Mesenchymal stem cell (in vitro differentiated cells and primary cell): ENCODE data around the gene MYO9B.
A peak's percentile ranks its signal among the peaks of the same experiment; 100 is the strongest.

Source experiments
- DNase-seq: peaks from one replicate; pipeline ENCODE4 v3.0.0-alpha.2; 2013
- H2AFZ ChIP-seq: one replicate; pipeline ENCODE4 v1.6.1; 2013; ENCODE audit warnings: low read depth, mild to moderate bottlenecking, control low read depth, inconsistent platforms, low read length, moderate library complexity
- H2AK5ac ChIP-seq: 2 replicates; pipeline ENCODE4 v1.6.1; 2013; ENCODE audit warnings: low read length, moderate library complexity, mild to moderate bottlenecking, inconsistent platforms; ENCODE audit not compliant: severe bottlenecking
- H2BK120ac ChIP-seq: one replicate; pipeline ENCODE4 v1.6.1; 2013; ENCODE audit warnings: low read depth, mild to moderate bottlenecking, inconsistent platforms, low read length, moderate library complexity
- H2BK12ac ChIP-seq, 2 experiments: one replicate each; pipeline ENCODE4 v1.6.1; 2013; ENCODE audit warnings: inconsistent platforms in 2 of 2, low read length in 2 of 2, mild to moderate bottlenecking in 2 of 2, moderate library complexity in 2 of 2, control low read depth in 1 of 2
- H2BK15ac ChIP-seq: one replicate; pipeline ENCODE4 v1.6.1; 2013; ENCODE audit warnings: mild to moderate bottlenecking, low read depth, inconsistent platforms; ENCODE audit not compliant: poor library complexity, severe bottlenecking
- H2BK5ac ChIP-seq: 2 replicates; pipeline ENCODE4 v1.6.1; 2013; ENCODE audit warnings: low read depth, mild to moderate bottlenecking, low read length, control low read depth, inconsistent platforms; ENCODE audit not compliant: poor library complexity, severe bottlenecking
- H3K14ac ChIP-seq, 2 experiments: one replicate each; pipeline ENCODE4 v1.6.1; 2013; ENCODE audit warnings: inconsistent platforms in 2 of 2, low read length in 2 of 2, control low read depth in 1 of 2, mild to moderate bottlenecking in 1 of 2, moderate library complexity in 1 of 2
- H3K18ac ChIP-seq, 2 experiments: one replicate each; pipeline ENCODE4 v1.6.1; 2013; ENCODE audit warnings: inconsistent platforms in 2 of 2, low read length in 2 of 2, control low read depth in 1 of 2, low read depth in 1 of 2, mild to moderate bottlenecking in 1 of 2
- H3K23ac ChIP-seq, 2 experiments: one replicate each; pipeline ENCODE4 v1.6.1; 2013; ENCODE audit warnings: inconsistent platforms in 2 of 2, low read length in 2 of 2, mild to moderate bottlenecking in 2 of 2, moderate library complexity in 2 of 2, control low read depth in 1 of 2
- H3K27ac ChIP-seq: 2 replicates; pipeline ENCODE4 v1.5.1; 2013; ENCODE audit warnings: mild to moderate bottlenecking, moderate library complexity, low read length, control low read depth, inconsistent platforms; ENCODE audit not compliant: poor library complexity, severe bottlenecking
- H3K27me3 ChIP-seq, 2 experiments: 2 replicates each; pipeline versions ENCODE4 v1.6.1 to v1.7.0; 2013; ENCODE audit warnings: low read length in 2 of 2, mild to moderate bottlenecking in 2 of 2, moderate library complexity in 2 of 2, control low read depth in 1 of 2, inconsistent platforms in 1 of 2; ENCODE audit not compliant: control insufficient read depth in 1 of 2, insufficient read depth in 1 of 2
- H3K36me3 ChIP-seq, 2 experiments: 2 replicates each; pipeline versions ENCODE4 v1.6.1 to v1.7.0; 2013; ENCODE audit warnings: low read length in 2 of 2, control low read depth in 1 of 2, inconsistent platforms in 1 of 2, low read depth in 1 of 2, mild to moderate bottlenecking in 1 of 2; ENCODE audit not compliant: insufficient read depth in 2 of 2, control insufficient read depth in 1 of 2
- H3K4ac ChIP-seq, 2 experiments: one replicate each; pipeline ENCODE4 v1.6.1; 2013; ENCODE audit warnings: inconsistent platforms in 2 of 2, low read length in 2 of 2, mild to moderate bottlenecking in 2 of 2, moderate library complexity in 2 of 2, control low read depth in 1 of 2, low read depth in 1 of 2
- H3K4me1 ChIP-seq: 2 replicates; pipeline ENCODE4 v1.6.1; 2013; ENCODE audit warnings: low read depth, low read length, control low read depth; ENCODE audit not compliant: control insufficient read depth, insufficient read depth
- H3K4me2 ChIP-seq: 2 replicates; pipeline ENCODE4 v1.6.1; 2013; ENCODE audit warnings: low read length, mild to moderate bottlenecking, inconsistent platforms; ENCODE audit not compliant: poor library complexity, severe bottlenecking
- H3K4me3 ChIP-seq, 2 experiments: 2 replicates each; pipeline versions ENCODE4 v1.5.1 to v1.7.0; 2013; ENCODE audit warnings: low read length in 2 of 2, mild to moderate bottlenecking in 2 of 2, control low read depth in 1 of 2, low read depth in 1 of 2; ENCODE audit not compliant: insufficient read depth in 1 of 2
- H3K79me1 ChIP-seq: replicated peaks from 2 replicates; pipeline ENCODE4 v1.6.1; 2013; ENCODE audit warnings: mild to moderate bottlenecking, control low read depth, low read length, inconsistent platforms; ENCODE audit not compliant: poor library complexity, severe bottlenecking
- H3K9ac ChIP-seq: 2 replicates; pipeline ENCODE4 v1.7.0; 2013; ENCODE audit warnings: mild to moderate bottlenecking, low read length, moderate library complexity
- H3K9me3 ChIP-seq: 2 replicates; pipeline ENCODE4 v1.7.0; 2013; ENCODE audit warnings: mild to moderate bottlenecking, low read length; ENCODE audit not compliant: control insufficient read depth
- H4K8ac ChIP-seq: one replicate; pipeline ENCODE4 v1.6.1; 2013; ENCODE audit warnings: inconsistent platforms, mild to moderate bottlenecking, low read length, moderate library complexity
- H4K91ac ChIP-seq: one replicate; pipeline ENCODE4 v1.6.1; 2013; ENCODE audit warnings: mild to moderate bottlenecking, low read length, inconsistent platforms
- WGBS: methylation state at CpG from one replicate; pipeline ENCODE4 v1.1.7; 2013; ENCODE audit warnings: mixed read lengths; 5-methylcytosine and 5-hydroxymethylcytosine counted together

MYO9B gene

GRCh38 chr19:17061205-17061604 lies 14.4 kb upstream of the MYO9B start:
- no peak overlapping the region for H4K8ac ChIP-seq
- no peak overlapping the region for H4K91ac ChIP-seq
- H3K27me3 ChIP-seq: no peaks in the 10 kb centered on the region
- H2BK15ac ChIP-seq: no peak overlapping the region
- H2AFZ ChIP-seq: no peak overlapping the region
- H3K23ac ChIP-seq: no peak overlapping the region
- H3K4me2 ChIP-seq: no peak overlapping the region
- no peak overlapping the region for H2BK120ac ChIP-seq
- H3K36me3 ChIP-seq: peaks cover 25 to 38% of the 10 kb centered on the region in 2 experiments
- H3K9me3 ChIP-seq: peaks cover 23% of the 10 kb centered on the region
- peaks cover 27% of the 10 kb centered on the region for H3K79me1 ChIP-seq
- no peak overlapping the region for H2AK5ac ChIP-seq
- H3K18ac ChIP-seq: no peak overlapping the region
- WGBS: no CpG with 5 or more reads among the region's 3 CpGs
- H3K4ac ChIP-seq: no peak overlapping the region
- H2BK12ac ChIP-seq: no peak overlapping the region
- H2BK5ac ChIP-seq: no peak overlapping the region
- no peaks in the 10 kb centered on the region for H3K4me1 ChIP-seq
- no peak for DNase-seq
- no peak overlapping the region for H3K9ac ChIP-seq
- H3K27ac ChIP-seq: no peak overlapping the region
- H3K4me3 ChIP-seq: no peak overlapping the region
- H3K14ac ChIP-seq: no peak overlapping the region

GRCh38 chr19:17061691-17062090 lies 13.9 kb upstream of the MYO9B start:
- no peak overlapping the region for H2BK15ac ChIP-seq
- no peak overlapping the region for H2AFZ ChIP-seq
- no peak overlapping the region for H2AK5ac ChIP-seq
- no peak overlapping the region for H3K9ac ChIP-seq
- DNase-seq: no peak
- H3K14ac ChIP-seq: no peak overlapping the region
- H4K8ac ChIP-seq: no peak overlapping the region
- no peak overlapping the region for H3K4me3 ChIP-seq
- no peaks in the 10 kb centered on the region for H3K27me3 ChIP-seq
- H2BK5ac ChIP-seq: no peak overlapping the region
- H3K23ac ChIP-seq: peak overlapping the region in 1 of 2 experiments; percentile 50
- H3K9me3 ChIP-seq: peaks cover 23% of the 10 kb centered on the region
- WGBS: 94% methylated on average over 5 of the region's 7 CpGs
- H2BK120ac ChIP-seq: no peak overlapping the region
- peaks cover 28 to 40% of the 10 kb centered on the region in 2 experiments for H3K36me3 ChIP-seq
- H3K27ac ChIP-seq: no peak overlapping the region
- H3K4me1 ChIP-seq: no peaks in the 10 kb centered on the region
- H3K4ac ChIP-seq: no peak overlapping the region
- H3K79me1 ChIP-seq: peaks cover 29% of the 10 kb centered on the region
- H3K18ac ChIP-seq: no peak overlapping the region
- H3K4me2 ChIP-seq: no peak overlapping the region
- no peak overlapping the region for H2BK12ac ChIP-seq
- no peak overlapping the region for H4K91ac ChIP-seq

- H3K14ac ChIP-seq: no peak overlapping the region
- WGBS: no CpG with 5 or more reads among the region's 2 CpGs
- H3K4ac ChIP-seq: no peak overlapping the region
- no peak overlapping the region for H2AFZ ChIP-seq
- H3K9ac ChIP-seq: no peak overlapping the region
- H3K79me1 ChIP-seq: peaks cover 26% of the 10 kb centered on the region
- no peak for DNase-seq
- peaks cover 20 to 31% of the 10 kb centered on the region in 2 experiments for H3K36me3 ChIP-seq
- no peak overlapping the region for H3K18ac ChIP-seq
- H2BK12ac ChIP-seq: no peak overlapping the region
- H3K27me3 ChIP-seq: no peaks in the 10 kb centered on the region
- H2BK5ac ChIP-seq: no peak overlapping the region
- no peak overlapping the region for H2BK15ac ChIP-seq
- no peak overlapping the region for H2BK120ac ChIP-seq
- H3K4me1 ChIP-seq: no peaks in the 10 kb centered on the region
- no peak overlapping the region for H4K91ac ChIP-seq
- no peak overlapping the region for H3K4me2 ChIP-seq
- peaks cover 15% of the 10 kb centered on the region for H3K9me3 ChIP-seq
- no peak overlapping the region for H4K8ac ChIP-seq
- H2AK5ac ChIP-seq: no peak overlapping the region
- no peak overlapping the region for H3K27ac ChIP-seq
- H3K23ac ChIP-seq: no peak overlapping the region
- no peak overlapping the region for H3K4me3 ChIP-seq
Observed at GRCh38 chr19:17063428-17063827, 12.1 kb upstream of the MYO9B start.

- H4K91ac ChIP-seq: no peak overlapping the region
- no peak overlapping the region for H3K4me2 ChIP-seq
- H3K27ac ChIP-seq: no peak overlapping the region
- H2BK5ac ChIP-seq: no peak overlapping the region
- no peak overlapping the region for H2BK120ac ChIP-seq
- H2AK5ac ChIP-seq: no peak overlapping the region
- no peak overlapping the region for H3K4ac ChIP-seq
- H2AFZ ChIP-seq: no peak overlapping the region
- no peaks in the 10 kb centered on the region for H3K9me3 ChIP-seq
- H3K79me1 ChIP-seq: peaks cover 36% of the 10 kb centered on the region
- no peak overlapping the region for H2BK12ac ChIP-seq
- H4K8ac ChIP-seq: no peak overlapping the region
- no peak overlapping the region for H3K23ac ChIP-seq
- WGBS: 83% methylated on average over 9 of the region's 9 CpGs
- peaks cover 5% of the 10 kb centered on the region for H3K4me1 ChIP-seq
- no peak overlapping the region for H3K4me3 ChIP-seq
- no peak for DNase-seq
- no peak overlapping the region for H3K18ac ChIP-seq
- no peak overlapping the region for H3K14ac ChIP-seq
- no peak overlapping the region for H3K9ac ChIP-seq
- H3K27me3 ChIP-seq: no peaks in the 10 kb centered on the region
- peaks cover 19 to 27% of the 10 kb centered on the region in 2 experiments for H3K36me3 ChIP-seq
- H2BK15ac ChIP-seq: peak overlapping the region; percentile 3
Observed at GRCh38 chr19:17069193-17069592, 6.4 kb upstream of the MYO9B start.
